Activated CD4-positive, alpha-beta memory T cell treated with anti-CD3 and anti-CD28 coated beads for 36 hours (primary cell): ENCODE measurements around the gene TMEM92. TPM values are rescaled to one million over a fixed set of nuclear protein-coding genes. Genes with fewer than 3 reads are reported as not detected.
A peak's percentile ranks its signal among the peaks of the same experiment; 100 is the strongest.
"Not testable (repeated sequence)": the region's sequence is repeated elsewhere in the genome, so short reads cannot be mapped to it uniquely, and the experiment has no call there.

Experiments
- CTCF ChIA-PET: fragments of 350-600 bp; sonication (Branson Sonifier 250); formaldehyde crosslinking; loops from one replicate; lab custom pipeline; 2021; ENCODE audit warnings: antibody characterized with exemption, inconsistent platforms; lab: Charles Lee
- POLR2A ChIA-PET: fragments of 350-600 bp; sonication (Branson Sonifier 250); formaldehyde crosslinking; loops from one replicate; lab custom pipeline; 2021; ENCODE audit warnings: antibody characterized with exemption; lab: Charles Lee
- DNase-seq: peaks from one replicate; pipeline ENCODE4 v3.0.0-alpha.2; 2020
- H3K27ac Mint-ChIP-seq: one replicate; pipeline ENCODE4 v1.8.0; 2021; ENCODE audit warnings: mixed read lengths
- H3K27me3 Mint-ChIP-seq: one replicate; pipeline ENCODE4 v1.8.0; 2021; ENCODE audit warnings: mixed read lengths
- H3K36me3 Mint-ChIP-seq: one replicate; pipeline ENCODE4 v1.8.0; 2021; ENCODE audit warnings: mixed read lengths
- H3K4me1 Mint-ChIP-seq: one replicate; pipeline ENCODE4 v1.8.0; 2021; ENCODE audit warnings: low read depth, mixed read lengths
- H3K4me3 Mint-ChIP-seq: one replicate; pipeline ENCODE4 v1.8.0; 2021; ENCODE audit warnings: mild to moderate bottlenecking, mixed read lengths
- H3K9me3 Mint-ChIP-seq: one replicate; pipeline ENCODE4 v1.8.0; 2021; ENCODE audit warnings: mixed read lengths
- intact Hi-C: fragments of 100-400 bp; cut with micrococcal nuclease; formaldehyde crosslinking; loops from one replicate; pipeline ENCODE4 v1.15.1; 2023
- total RNA-seq, 2 experiments: library from RNA; stranded (reverse); gene quantifications; one replicate each; pipeline ENCODE4 v1.2.3, GENCODE V29; 2021

TMEM92 gene
- total RNA-seq, 2 experiments from 2014 or later: 0.07 TPM; not detected in 1

DNA sequence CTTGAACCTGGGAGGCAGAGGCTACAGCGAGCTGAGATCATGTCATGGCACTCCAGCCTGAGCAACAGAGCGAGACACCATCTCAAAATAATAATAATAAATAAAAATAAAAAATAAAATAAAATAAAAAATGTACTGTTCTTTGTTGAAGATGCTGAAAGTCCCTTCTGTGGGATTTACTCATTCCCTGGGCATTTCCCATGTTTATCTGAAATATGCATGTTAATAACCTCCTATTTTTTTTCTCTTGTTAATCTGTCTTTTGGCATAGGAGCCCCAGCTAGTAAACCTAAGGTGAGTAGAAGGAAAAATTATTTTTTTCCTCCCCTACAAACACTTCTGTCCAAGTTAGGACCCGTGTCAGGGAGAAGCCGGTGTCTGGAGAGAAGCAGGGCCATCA is 34.4 kb downstream of the TMEM92 start:
- Mint-ChIP-seq H3K4me3 (no peak overlapping the region), H3K36me3 (no peaks in the 10 kb centered on the region), H3K27ac (peak overlapping the region; percentile 67), H3K9me3 (no peaks in the 10 kb centered on the region), H3K27me3 (peaks cover 15% of the 10 kb centered on the region), H3K4me1 (peaks cover 47% of the 10 kb centered on the region)
- POLR2A ChIA-PET: interaction anchor here (0.7 to 2.0 kb wide), 5 partner anchors 19 to 89 kb away, joined by 3 to 10 read pairs (median 3); partner anchors contain the start of genes LRRC59 and XYLT2
- CTCF ChIA-PET: interaction anchor here (0.6 to 3.0 kb wide), 9 partner anchors 11 to 139 kb away, joined by 3 to 15 read pairs (median 4); partner anchors contain the start of gene TMEM92
- no peak for DNase-seq
- intact Hi-C loops: no loop called here

DNA sequence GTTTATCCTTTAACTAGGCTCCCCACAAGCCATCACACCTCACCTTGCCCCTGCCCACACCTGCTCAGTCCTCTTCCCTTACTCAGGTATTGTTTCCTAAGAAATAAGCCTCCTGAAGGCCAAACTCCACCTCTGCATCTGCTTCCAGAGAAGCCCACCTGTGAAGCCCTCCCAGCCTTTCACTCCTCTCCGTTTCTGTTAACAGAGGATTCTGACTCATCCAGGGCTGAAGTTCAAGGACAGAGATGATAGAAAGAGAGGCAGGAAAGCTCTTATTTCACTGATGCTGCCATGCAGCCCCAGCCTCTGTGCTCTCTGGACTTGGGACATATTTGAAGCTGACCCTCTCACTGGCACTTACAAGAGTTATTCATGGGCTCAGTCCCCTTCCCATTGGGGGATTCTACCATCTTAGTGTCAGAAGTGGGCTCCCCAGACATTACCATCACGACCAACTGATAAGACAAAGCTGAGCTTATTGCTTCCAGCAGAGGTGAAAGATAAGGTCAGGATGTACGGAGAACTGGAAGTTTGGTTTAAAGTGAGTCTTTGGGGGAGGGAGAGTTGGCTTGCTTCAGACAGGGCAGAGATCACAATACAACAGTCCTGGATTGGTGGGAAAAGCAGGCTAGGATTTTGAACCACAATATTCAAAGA is 36.3 kb downstream of the TMEM92 start:
- ChIA-PET POLR2A (interaction anchor here (1.0 to 1.4 kb wide), 2 partner anchors 14 to 35 kb away, joined by 3 to 4 read pairs; partner anchors contain the start of gene XYLT2), CTCF (interaction anchor here (1.0 to 3.0 kb wide), 4 partner anchors 13 to 110 kb away, joined by 3 to 15 read pairs (median 6); partner anchors contain the start of gene LRRC59)
- Mint-ChIP-seq H3K9me3 (no peaks in the 10 kb centered on the region), H3K36me3 (no peaks in the 10 kb centered on the region), H3K27ac (peak overlapping the region; percentile 85), H3K4me3 (no peak overlapping the region), H3K27me3 (peaks cover 16% of the 10 kb centered on the region), H3K4me1 (peaks cover 39% of the 10 kb centered on the region)
- intact Hi-C loops: loop anchor here (1.0 kb wide), 2 partner anchors 17 to 21 kb away; no protein-coding TSS in a partner anchor
- DNase-seq: peak; percentile 22

DNA sequence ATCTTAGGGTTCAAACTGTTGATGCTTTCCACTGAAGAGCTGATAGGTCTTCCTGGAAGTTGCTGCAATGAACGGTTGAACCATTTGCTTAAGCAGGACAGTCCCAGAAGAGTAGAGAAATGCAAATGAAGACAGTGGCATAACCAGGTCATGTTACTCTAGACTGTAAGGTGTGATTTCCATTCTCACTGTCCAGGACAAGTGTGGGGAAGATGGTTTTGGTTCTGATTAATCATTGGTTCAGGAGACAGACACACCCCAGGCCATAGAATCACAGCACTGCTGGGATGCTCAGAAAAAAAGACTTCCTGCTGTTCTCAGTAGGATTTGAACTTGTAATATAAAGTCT is 36.8 kb downstream of the TMEM92 start:
- H3K36me3 Mint-ChIP-seq: no peaks in the 10 kb centered on the region
- H3K27ac Mint-ChIP-seq: peak overlapping the region; percentile 85
- ChIA-PET CTCF (interaction anchor here (1.0 to 3.0 kb wide), 4 partner anchors 14 to 111 kb away, joined by 3 to 15 read pairs (median 6); partner anchors contain the start of gene LRRC59), POLR2A (interaction anchor here (1.4 kb wide), 1 partner anchor 35 kb away, joined by 4 read pairs; the partner anchor contains the start of gene XYLT2)
- H3K9me3 Mint-ChIP-seq: no peaks in the 10 kb centered on the region
- intact Hi-C loops: loop anchor here (1.0 kb wide), 2 partner anchors 16 to 20 kb away; no protein-coding TSS in a partner anchor
- peak; percentile 36 for DNase-seq
- no peak overlapping the region for H3K4me3 Mint-ChIP-seq
- H3K4me1 Mint-ChIP-seq: peaks cover 39% of the 10 kb centered on the region
- H3K27me3 Mint-ChIP-seq: peaks cover 13% of the 10 kb centered on the region

DNA sequence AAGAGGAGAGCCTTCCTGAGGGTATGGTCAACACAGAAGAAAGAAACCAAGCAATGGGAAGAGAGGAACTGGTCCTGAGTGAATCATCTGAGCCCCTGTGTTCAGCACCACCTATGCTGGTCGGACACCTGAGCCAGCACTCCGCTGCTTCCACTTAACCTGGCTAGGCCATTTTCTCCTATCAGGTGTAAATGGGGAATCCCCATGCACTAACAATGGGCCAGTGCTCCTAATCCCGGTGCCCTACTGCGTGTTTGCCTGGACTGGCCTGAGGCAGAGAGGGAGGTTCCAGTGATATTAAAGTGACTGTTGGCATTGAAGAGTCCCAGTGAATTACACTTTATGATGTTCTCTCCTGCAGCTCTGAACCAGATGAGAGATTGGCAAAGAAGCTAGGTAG is 37.2 kb downstream of the TMEM92 start:
- CTCF ChIA-PET: interaction anchor here (1.4 to 2.7 kb wide), 2 partner anchors 50 to 86 kb away, joined by 5 to 6 read pairs; partner anchors contain the start of gene LRRC59
- Mint-ChIP-seq H3K27ac (peak overlapping the region; percentile 85), H3K4me3 (no peak overlapping the region), H3K9me3 (no peaks in the 10 kb centered on the region), H3K27me3 (peaks cover 11% of the 10 kb centered on the region), H3K4me1 (peaks cover 36% of the 10 kb centered on the region), H3K36me3 (no peaks in the 10 kb centered on the region)
- DNase-seq: no peak
- intact Hi-C loops: loop anchor here (1.0 kb wide), 2 partner anchors 16 to 20 kb away; no protein-coding TSS in a partner anchor
- POLR2A ChIA-PET: interaction anchor here (1.4 kb wide), 1 partner anchor 35 kb away, joined by 4 read pairs; the partner anchor contains the start of gene XYLT2

DNA sequence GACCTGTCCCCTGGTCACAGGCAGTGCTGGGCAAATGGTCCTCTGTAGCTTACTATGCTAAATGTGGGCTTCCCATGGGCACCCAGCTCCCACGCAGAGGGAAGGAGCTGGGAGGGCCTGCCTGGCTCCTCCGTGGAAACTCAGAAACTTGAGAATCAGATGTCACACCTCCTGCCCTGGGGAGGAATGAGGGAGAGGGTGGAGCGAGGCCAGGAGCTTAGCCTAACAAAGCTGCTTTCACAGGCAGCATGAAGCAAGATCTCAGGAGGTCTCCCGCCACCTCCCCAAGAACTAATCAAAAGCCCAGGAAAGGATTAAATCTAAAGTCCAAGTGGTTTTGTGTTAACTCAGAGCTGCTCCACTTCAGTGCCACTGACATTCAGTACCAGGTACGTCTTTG is 38.0 kb downstream of the TMEM92 start:
- no peaks in the 10 kb centered on the region for H3K9me3 Mint-ChIP-seq
- no peak for DNase-seq
- H3K4me1 Mint-ChIP-seq: peaks cover 32% of the 10 kb centered on the region
- intact Hi-C loops: no loop called here
- H3K27ac Mint-ChIP-seq: no peak overlapping the region
- H3K36me3 Mint-ChIP-seq: no peaks in the 10 kb centered on the region
- ChIA-PET POLR2A (no interaction called here), CTCF (interaction anchor here (1.1 to 2.7 kb wide), 4 partner anchors 50 to 143 kb away, joined by 4 to 8 read pairs (median 6); partner anchors contain the start of gene LRRC59)
- peaks cover 11% of the 10 kb centered on the region for H3K27me3 Mint-ChIP-seq
- no peak overlapping the region for H3K4me3 Mint-ChIP-seq

DNA sequence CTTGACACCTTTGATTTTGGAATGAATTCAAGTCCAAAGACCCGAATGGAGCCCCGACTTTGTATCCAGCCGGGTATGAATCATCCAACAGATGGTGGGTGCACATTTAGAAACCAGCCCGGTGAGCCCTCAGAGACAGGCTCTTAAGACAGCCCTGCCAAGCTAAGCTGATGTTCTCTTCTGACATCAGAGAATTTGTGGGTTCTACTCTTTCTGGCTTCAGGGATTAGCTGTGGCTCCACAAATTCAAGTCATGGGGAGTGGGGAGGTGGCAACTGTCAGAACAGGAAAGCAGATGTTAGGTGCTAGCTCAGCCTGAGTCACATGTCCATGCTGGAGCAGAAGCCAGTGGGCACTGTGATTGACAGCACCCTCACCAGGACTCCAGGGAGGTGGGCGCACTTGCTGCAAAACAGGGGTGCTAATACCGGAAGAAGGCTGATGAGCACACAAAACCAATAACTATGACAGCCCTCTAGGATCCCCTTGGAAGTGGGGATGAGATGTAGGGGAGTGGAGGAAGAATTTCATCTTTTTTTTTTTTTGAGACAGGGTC is 40.3 kb downstream of the TMEM92 start:
- Mint-ChIP-seq H3K36me3 (no peaks in the 10 kb centered on the region), H3K4me1 (peaks cover 17% of the 10 kb centered on the region), H3K27ac (no peak overlapping the region), H3K4me3 (no peak overlapping the region), H3K27me3 (peaks cover 11% of the 10 kb centered on the region), H3K9me3 (no peaks in the 10 kb centered on the region)
- intact Hi-C loops: no loop called here
- DNase-seq: no peak
- CTCF ChIA-PET: interaction anchor here (0.6 kb wide), 1 partner anchor 9 kb away, joined by 3 read pairs; no protein-coding TSS in a partner anchor
- POLR2A ChIA-PET: no interaction called here

DNA sequence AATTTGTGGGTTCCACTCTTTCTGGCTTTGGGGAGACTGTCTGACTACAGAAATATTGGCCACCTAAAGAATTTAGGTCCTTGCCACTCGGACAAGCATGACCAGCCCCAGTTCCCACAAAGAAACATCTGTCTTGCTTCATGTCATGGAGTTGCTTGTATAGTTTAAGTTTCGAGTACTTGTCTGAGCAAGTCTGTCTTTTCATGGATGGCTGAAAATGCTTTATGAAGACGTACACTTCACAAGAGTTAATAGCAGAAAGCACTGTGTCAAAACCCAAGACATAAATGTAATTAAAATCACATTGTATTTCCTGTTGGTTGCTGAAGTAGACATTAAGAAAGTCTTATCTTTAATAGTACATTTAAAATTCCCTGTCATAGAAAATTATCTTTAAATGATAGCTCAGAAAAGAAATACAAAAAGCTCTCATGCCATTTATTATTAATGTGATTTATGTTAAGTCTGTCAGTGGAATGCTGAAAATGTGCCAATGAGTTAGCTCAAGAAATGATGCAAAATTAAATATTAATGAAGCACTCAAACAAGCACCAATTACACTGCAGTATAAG is 41.8 kb downstream of the TMEM92 start:
- Mint-ChIP-seq H3K4me1 (peaks cover 7% of the 10 kb centered on the region), H3K27ac (no peak overlapping the region), H3K27me3 (peaks cover 7% of the 10 kb centered on the region), H3K4me3 (no peak overlapping the region), H3K9me3 (no peaks in the 10 kb centered on the region), H3K36me3 (no peaks in the 10 kb centered on the region)
- ChIA-PET POLR2A (interaction anchor here (0.7 to 1.0 kb wide), 2 partner anchors 31 to 651 kb away, joined by 3 to 6 read pairs; no protein-coding TSS in a partner anchor), CTCF (interaction anchor here (0.9 to 1.6 kb wide), 3 partner anchors 116 to 202 kb away, joined by 3 to 6 read pairs (median 5); no protein-coding TSS in a partner anchor)
- DNase-seq: no peak
- intact Hi-C loops: no loop called here

DNA sequence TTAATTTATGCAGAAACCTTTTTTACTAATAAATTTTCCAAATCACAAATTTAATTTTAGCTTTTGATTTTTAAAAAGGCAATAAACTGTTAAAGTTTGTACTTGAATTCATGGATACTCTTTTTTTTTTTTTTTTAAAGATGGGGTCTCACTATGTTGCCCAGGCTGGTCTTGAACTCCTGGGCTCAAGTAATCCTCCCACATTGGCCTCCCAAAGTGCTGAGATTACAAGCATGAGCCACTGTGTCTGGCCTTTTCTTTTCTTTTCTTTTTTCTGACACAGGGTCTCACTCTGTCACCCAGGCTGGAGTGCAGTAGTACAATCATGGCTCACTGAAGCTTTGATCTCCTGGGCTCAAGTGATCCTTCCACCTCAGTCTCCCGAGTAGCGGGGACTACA is 42.4 kb downstream of the TMEM92 start:
- H3K27ac Mint-ChIP-seq, DNase-seq, H3K36me3 Mint-ChIP-seq, H3K27me3 Mint-ChIP-seq, H3K4me3 Mint-ChIP-seq, H3K4me1 Mint-ChIP-seq, H3K9me3 Mint-ChIP-seq, intact Hi-C loops: not testable (repeated sequence)
- ChIA-PET CTCF (interaction anchor here (0.9 to 1.6 kb wide), 3 partner anchors 116 to 202 kb away, joined by 3 to 6 read pairs (median 5); no protein-coding TSS in a partner anchor), POLR2A (interaction anchor here (0.7 to 1.0 kb wide), 2 partner anchors 30 to 651 kb away, joined by 3 to 6 read pairs; no protein-coding TSS in a partner anchor)

DNA sequence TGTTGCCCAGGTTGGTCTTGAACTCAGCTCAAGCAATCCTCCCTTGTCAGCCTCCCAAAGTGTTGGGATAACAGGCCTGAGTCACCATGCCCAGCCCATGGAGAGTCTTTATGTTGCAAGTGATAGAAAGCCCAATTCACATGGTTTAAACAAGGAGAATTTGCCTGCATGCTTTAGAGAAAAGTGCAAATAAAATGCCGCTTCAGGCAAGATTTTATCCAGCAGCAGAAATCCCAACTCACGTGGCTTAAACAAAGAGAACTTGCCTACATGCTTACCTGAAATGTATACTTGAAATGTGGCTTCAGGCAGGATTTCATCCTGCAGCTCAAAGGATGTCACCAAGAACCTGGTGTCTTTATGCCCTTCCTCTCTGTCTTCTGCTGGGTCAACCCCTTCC is 42.9 kb downstream of the TMEM92 start:
- POLR2A ChIA-PET: interaction anchor here (1.0 kb wide), 1 partner anchor 30 kb away, joined by 3 read pairs; no protein-coding TSS in a partner anchor
- no peak for DNase-seq
- H3K9me3 Mint-ChIP-seq: no peaks in the 10 kb centered on the region

DNA sequence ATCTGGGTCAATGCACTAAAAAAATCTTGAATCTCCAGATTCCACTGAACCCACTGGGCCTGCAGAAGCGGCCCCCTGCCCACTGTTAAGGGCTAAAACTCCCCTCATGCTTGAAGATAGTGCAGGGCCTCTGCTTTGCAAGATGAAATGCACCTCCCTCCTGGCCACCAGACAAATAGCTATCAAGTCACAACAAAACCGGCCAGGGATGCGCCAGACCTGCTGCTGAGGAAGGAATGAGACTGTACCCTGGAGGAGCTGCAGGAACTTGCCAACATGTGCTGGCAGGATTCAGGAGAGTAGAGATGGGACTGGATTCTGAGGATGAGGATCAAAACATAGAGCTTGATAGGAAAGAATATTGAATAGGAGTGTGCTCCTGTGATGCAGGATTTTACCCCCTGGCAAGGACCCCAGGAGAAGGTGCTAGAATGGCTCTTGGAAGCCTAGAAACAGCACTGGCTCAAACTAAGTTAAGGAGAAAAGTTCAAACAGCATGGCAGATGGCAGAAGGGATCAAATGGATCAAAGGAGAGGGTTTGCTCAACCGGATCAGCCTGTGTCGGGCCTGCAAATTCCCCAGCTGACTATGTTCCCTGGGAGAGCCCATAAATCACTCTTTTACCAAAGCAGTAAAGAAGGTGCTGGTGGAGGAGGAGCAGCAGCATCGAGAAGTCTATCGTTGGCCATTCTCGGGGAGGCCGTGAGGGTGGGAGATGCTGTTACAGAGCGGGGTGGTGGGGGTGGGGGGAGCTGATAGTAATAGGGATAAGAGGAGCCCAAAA is 44.4 kb downstream of the TMEM92 start:
- intact Hi-C loops: no loop called here
- Mint-ChIP-seq H3K27ac (no peak overlapping the region), H3K27me3 (peaks cover 5% of the 10 kb centered on the region), H3K9me3 (no peaks in the 10 kb centered on the region), H3K36me3 (no peaks in the 10 kb centered on the region), H3K4me1 (no peaks in the 10 kb centered on the region), H3K4me3 (no peak overlapping the region)
- ChIA-PET CTCF (interaction anchor here (1.0 kb wide), 1 partner anchor 43 kb away, joined by 3 read pairs; no protein-coding TSS in a partner anchor), POLR2A (no interaction called here)
- no peak for DNase-seq

More for the DNA sequence above, 42.9 kb downstream of the TMEM92 start:
- CTCF ChIA-PET: interaction anchor here (0.6 to 1.6 kb wide), 3 partner anchors 117 to 203 kb away, joined by 3 to 5 read pairs (median 3); no protein-coding TSS in a partner anchor
- no peaks in the 10 kb centered on the region for H3K36me3 Mint-ChIP-seq
- no peaks in the 10 kb centered on the region for H3K4me1 Mint-ChIP-seq
- intact Hi-C loops: no loop called here
- peaks cover 7% of the 10 kb centered on the region for H3K27me3 Mint-ChIP-seq
- no peak overlapping the region for H3K27ac Mint-ChIP-seq
- no peak overlapping the region for H3K4me3 Mint-ChIP-seq
